ENCODE results near the gene IL3RA.

DNA sequence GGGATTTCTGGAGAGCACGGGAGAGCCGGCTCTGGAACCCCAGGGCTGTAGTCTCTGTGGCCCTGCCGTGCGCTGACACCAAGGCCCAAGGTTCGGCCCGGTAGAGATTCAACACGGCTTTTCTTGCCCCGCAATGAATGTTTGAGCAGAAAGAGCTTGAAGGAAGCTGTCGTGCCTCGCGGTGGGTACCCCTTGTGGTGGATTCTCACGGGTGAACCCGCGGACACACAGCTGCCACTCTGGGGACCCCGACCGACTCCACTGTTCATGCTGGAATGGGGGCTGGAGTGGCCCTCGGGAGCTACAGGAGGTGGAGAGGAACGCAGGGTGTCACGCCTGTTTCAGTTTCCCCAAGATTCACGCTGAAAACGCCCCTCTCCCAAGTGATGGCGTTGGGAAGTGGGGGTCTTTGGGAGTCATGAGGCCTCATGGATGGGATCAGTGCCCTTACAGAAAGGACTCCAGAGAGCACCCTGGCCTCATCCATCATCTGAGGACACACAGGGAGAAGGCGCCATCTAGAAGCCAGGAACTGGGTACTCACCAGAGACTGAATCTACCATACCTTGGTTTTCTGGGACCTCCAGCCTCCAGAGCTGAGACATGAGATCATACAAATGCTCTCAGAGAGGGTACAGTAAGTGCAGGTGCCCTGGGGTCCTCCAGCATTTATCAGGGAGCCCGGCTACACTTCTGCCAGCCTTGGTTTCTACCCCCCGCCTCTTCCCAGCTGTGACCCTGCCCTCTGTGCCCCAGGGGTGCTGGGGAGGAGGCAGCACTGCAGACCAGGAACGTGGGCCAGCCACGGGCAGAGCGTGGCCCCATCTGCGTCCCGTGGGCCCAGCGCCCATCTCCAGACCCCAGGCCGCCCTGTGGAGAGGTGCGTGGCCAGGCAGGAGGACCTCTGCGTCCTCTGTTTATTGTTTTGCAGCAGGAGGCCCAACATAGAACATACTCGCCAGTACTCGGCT lies 49.0 kb downstream of the IL3RA start:
- TF ChIP-seq, protein P1, sequence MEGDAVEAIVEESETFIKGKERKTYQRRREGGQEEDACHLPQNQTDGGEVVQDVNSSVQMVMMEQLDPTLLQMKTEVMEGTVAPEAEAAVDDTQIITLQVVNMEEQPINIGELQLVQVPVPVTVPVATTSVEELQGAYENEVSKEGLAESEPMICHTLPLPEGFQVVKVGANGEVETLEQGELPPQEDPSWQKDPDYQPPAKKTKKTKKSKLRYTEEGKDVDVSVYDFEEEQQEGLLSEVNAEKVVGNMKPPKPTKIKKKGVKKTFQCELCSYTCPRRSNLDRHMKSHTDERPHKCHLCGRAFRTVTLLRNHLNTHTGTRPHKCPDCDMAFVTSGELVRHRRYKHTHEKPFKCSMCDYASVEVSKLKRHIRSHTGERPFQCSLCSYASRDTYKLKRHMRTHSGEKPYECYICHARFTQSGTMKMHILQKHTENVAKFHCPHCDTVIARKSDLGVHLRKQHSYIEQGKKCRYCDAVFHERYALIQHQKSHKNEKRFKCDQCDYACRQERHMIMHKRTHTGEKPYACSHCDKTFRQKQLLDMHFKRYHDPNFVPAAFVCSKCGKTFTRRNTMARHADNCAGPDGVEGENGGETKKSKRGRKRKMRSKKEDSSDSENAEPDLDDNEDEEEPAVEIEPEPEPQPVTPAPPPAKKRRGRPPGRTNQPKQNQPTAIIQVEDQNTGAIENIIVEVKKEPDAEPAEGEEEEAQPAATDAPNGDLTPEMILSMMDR (optimal IDR thresholded peaks at IDR 0.05 in 1 of 3, IDR thresholded peaks at IDR 0.05 in 1 of 3, conservative IDR thresholded peaks at IDR 0.05 in 1 of 3; ENCODE audit: extremely low read depth in 1 of 3, insufficient read depth in 2 of 3, low read length in 3 of 3), result no peak
- no peak for TF ChIP-seq EZH2 (IDR thresholded peaks at IDR 0.05; ENCODE audit: low read length)
